ENCODE data around the gene HYI. TPM values are rescaled to one million over a fixed set of nuclear protein-coding genes. Genes with fewer than 3 reads are reported as not detected.
A peak's percentile ranks its signal among the peaks of the same experiment; 100 is the strongest.

The HYI gene
- total and polyA plus RNA-seq, 8 donors = 24.4 to 173 (median 59.6) TPM

- Histone ChIP-seq H3K9me3 (no peaks in the 10 kb centered on the region), H3K4me1 (peaks cover 4 to 51% (median 23%) of the 10 kb centered on the region in 4 donors), H3K27ac (peak overlapping the region; percentile 91 to 97 (median 93)), H3K27me3 (no peaks in the 10 kb centered on the region), H3K36me3 (peaks cover 39 to 46% (median 43%) of the 10 kb centered on the region in 4 donors), H3K4me3 (peak overlapping the region; percentile 51 to 66 (median 66))
- TF ChIP-seq POLR2AphosphoS5 (IDR thresholded peaks at IDR 0.05) = peak in 1 of 3 donors; percentile 7
- no peak for TF ChIP-seq POLR2A (IDR thresholded peaks at IDR 0.05)
- TF ChIP-seq CTCF (IDR thresholded peaks at IDR 0.05) = no peak
- intact Hi-C loops (cut with DNase I; ENCODE audit: low total_unique reads) = no loop called here
- DNase-seq = peak; percentile 49 to 65
- 14 to 18% (median 16%) methylated on average over 6 to 10 of the region's 10 CpGs for WGBS, 5 donors
These were observed 816 bp downstream of the HYI start for GRCh38 chr1:43452789-43453441.

GRCh38 chr1:43451701-43452532 is 1.8 kb downstream of the HYI start:
- H3K36me3 ChIP-seq = peaks cover 49 to 56% (median 53%) of the 10 kb centered on the region in 4 donors

GRCh38 chr1:43451157-43451591 is 2.6 kb downstream of the HYI start:
- TF ChIP-seq EP300 (IDR thresholded peaks at IDR 0.05) = no peak

More at GRCh38 chr1:43451701-43452532, 1.8 kb downstream of the HYI start:
- Histone ChIP-seq H3K27me3 (no peaks in the 10 kb centered on the region), H3K9me3 (no peaks in the 10 kb centered on the region), H3K27ac (peak overlapping the region in 4 of 5 donors; percentile 91 to 94 (median 92)), H3K4me1 (peaks cover 4 to 51% (median 23%) of the 10 kb centered on the region in 4 donors), H3K4me3 (no peak overlapping the region)
- 86 to 89% (median 87%) methylated on average over 20 to 22 of the region's 22 CpGs for WGBS, 5 donors
- no peak for TF ChIP-seq POLR2AphosphoS5 (IDR thresholded peaks at IDR 0.05)
- no peak for TF ChIP-seq POLR2A (IDR thresholded peaks at IDR 0.05)
- intact Hi-C loops (cut with DNase I; ENCODE audit: low total_unique reads) = no loop called here
- no peak for DNase-seq

GRCh38 chr1:43450251-43450941 is 3.3 kb downstream of the HYI start:
- H3K36me3 ChIP-seq = peaks cover 64 to 71% (median 68%) of the 10 kb centered on the region in 4 donors

More at GRCh38 chr1:43451157-43451591, 2.6 kb downstream of the HYI start:
- 68 to 78% (median 74%) methylated on average over 12 of the region's 12 CpGs for WGBS, 5 donors
- peaks cover 57 to 64% (median 60%) of the 10 kb centered on the region in 4 donors for H3K36me3 ChIP-seq
- H3K4me3 ChIP-seq = no peak overlapping the region
- no peak for DNase-seq
- H3K4me1 ChIP-seq = peaks cover 4 to 51% (median 23%) of the 10 kb centered on the region in 4 donors
- no peaks in the 10 kb centered on the region for H3K27me3 ChIP-seq
- intact Hi-C loops (cut with DNase I; ENCODE audit: low total_unique reads) = no loop called here
- H3K9me3 ChIP-seq = no peaks in the 10 kb centered on the region
- no peak overlapping the region for H3K27ac ChIP-seq

More at GRCh38 chr1:43450251-43450941, 3.3 kb downstream of the HYI start:
- no peak for TF ChIP-seq CTCF (IDR thresholded peaks at IDR 0.05)
- TF ChIP-seq EP300 (IDR thresholded peaks at IDR 0.05) = no peak
- TF ChIP-seq POLR2AphosphoS5 (IDR thresholded peaks at IDR 0.05) = no peak
- TF ChIP-seq POLR2A (IDR thresholded peaks at IDR 0.05) = no peak
- intact Hi-C loops (cut with DNase I; ENCODE audit: low total_unique reads) = no loop called here
- peaks cover 4 to 48% (median 23%) of the 10 kb centered on the region in 4 donors for H3K4me1 ChIP-seq
- 86 to 90% (median 88%) methylated on average over 10 of the region's 10 CpGs for WGBS, 5 donors
- no peaks in the 10 kb centered on the region for H3K27me3 ChIP-seq
- no peak overlapping the region for H3K4me3 ChIP-seq
- no peaks in the 10 kb centered on the region for H3K9me3 ChIP-seq
- no peak for DNase-seq
- peak overlapping the region in 1 of 5 donors; percentile 7 for H3K27ac ChIP-seq
